Neuronal stem cell (in vitro differentiated cells): ENCODE data around the gene TMEM176B.
A peak's percentile ranks its signal among the peaks of the same experiment; 100 is the strongest.
"Not testable (repeated sequence)": the region's sequence is repeated elsewhere in the genome, so short reads cannot be mapped to it uniquely, and the experiment has no call there.

ENCODE experiments used
- DNase-seq: peaks from one replicate; pipeline ENCODE4 v3.0.0-alpha.2; 2013; ENCODE audit warnings: low spot score
- H2AFZ ChIP-seq: one replicate; pipeline ENCODE4 v1.6.1; 2013; ENCODE audit warnings: mild to moderate bottlenecking, low read length, inconsistent platforms
- H2AK5ac ChIP-seq: 2 replicates; pipeline ENCODE4 v1.6.1; 2013; ENCODE audit warnings: low read depth, mild to moderate bottlenecking, inconsistent platforms, low read length, moderate library complexity, mixed read lengths
- H2BK120ac ChIP-seq: 2 replicates; pipeline ENCODE4 v1.6.1; 2013; ENCODE audit warnings: low read depth, mild to moderate bottlenecking, inconsistent platforms, low read length, moderate library complexity, mixed read lengths
- H2BK12ac ChIP-seq: one replicate; pipeline ENCODE4 v1.6.1; 2013; ENCODE audit warnings: low read length, inconsistent platforms
- H2BK15ac ChIP-seq: 2 replicates; pipeline ENCODE4 v1.6.1; 2013; ENCODE audit warnings: mild to moderate bottlenecking, low read length, inconsistent platforms, mixed read lengths
- H2BK5ac ChIP-seq: one replicate; pipeline ENCODE4 v1.6.1; 2013; ENCODE audit warnings: inconsistent platforms, mild to moderate bottlenecking, low read length, moderate library complexity
- H3K14ac ChIP-seq: one replicate; pipeline ENCODE4 v1.6.1; 2013; ENCODE audit warnings: low read length, inconsistent platforms
- H3K18ac ChIP-seq: 2 replicates; pipeline ENCODE4 v1.6.1; 2013; ENCODE audit warnings: low read length, inconsistent platforms
- H3K23ac ChIP-seq: 2 replicates; pipeline ENCODE4 v1.6.1; 2013; ENCODE audit warnings: low read depth, mild to moderate bottlenecking, mixed read lengths, low read length, inconsistent platforms; ENCODE audit not compliant: poor library complexity
- H3K27ac ChIP-seq: replicated peaks from 3 replicates; pipeline ENCODE4 v1.5.1; 2013; ENCODE audit warnings: low read length, inconsistent platforms
- H3K27me3 ChIP-seq, 3 experiments: 2 replicates each; pipeline ENCODE4 v1.6.1; 2013; ENCODE audit warnings: low read length in 3 of 3, mild to moderate bottlenecking in 2 of 3, inconsistent platforms in 1 of 3, low read depth in 1 of 3, mixed read lengths in 1 of 3, moderate library complexity in 1 of 3; ENCODE audit not compliant: control insufficient read depth in 3 of 3, insufficient read depth in 3 of 3
- H3K36me3 ChIP-seq, 2 donors: replicated peaks in 1 of 2; 2 replicates each; pipeline ENCODE4 v1.6.1; 2013; ENCODE audit warnings: low read length in 2 of 2; ENCODE audit not compliant: control insufficient read depth in 2 of 2, insufficient read depth in 2 of 2
- H3K4ac ChIP-seq: 2 replicates; pipeline ENCODE4 v1.6.1; 2013; ENCODE audit warnings: inconsistent platforms, mild to moderate bottlenecking, low read length, moderate library complexity
- H3K4me1 ChIP-seq, 2 donors: 1 replicate in 1 of 2; 2 replicates in 1 of 2; pipeline ENCODE4 v1.6.1; 2013; ENCODE audit warnings: low read length in 2 of 2, low read depth in 1 of 2; ENCODE audit not compliant: control insufficient read depth in 2 of 2, insufficient read depth in 1 of 2
- H3K4me2 ChIP-seq: one replicate; pipeline ENCODE4 v1.6.1; 2013; ENCODE audit warnings: mild to moderate bottlenecking, low read length, inconsistent platforms; ENCODE audit not compliant: insufficient read depth, poor library complexity, severe bottlenecking
- H3K4me3 ChIP-seq, 2 donors: 2 replicates each; pipeline ENCODE4 v1.5.1; 2013; ENCODE audit warnings: low read length in 2 of 2, mild to moderate bottlenecking in 2 of 2, inconsistent platforms in 1 of 2, moderate library complexity in 1 of 2
- H3K79me1 ChIP-seq: one replicate; pipeline ENCODE4 v1.6.1; 2013; ENCODE audit warnings: low read depth, mild to moderate bottlenecking, inconsistent platforms, low read length, moderate library complexity
- H3K9ac ChIP-seq: one replicate; pipeline ENCODE4 v1.6.1; 2013; ENCODE audit warnings: mild to moderate bottlenecking, low read depth, low read length, inconsistent platforms; ENCODE audit not compliant: poor library complexity
- H3K9me3 ChIP-seq, 2 donors: replicated peaks in 1 of 2; 2 replicates each; pipeline versions ENCODE3 to v1.6.1; 2013; ENCODE audit warnings: low read length in 2 of 2, mild to moderate bottlenecking in 2 of 2, inconsistent platforms in 1 of 2, low read depth in 1 of 2, mixed read lengths in 1 of 2, moderate library complexity in 1 of 2; ENCODE audit not compliant: control insufficient read depth in 2 of 2, insufficient read depth in 1 of 2
- H4K8ac ChIP-seq: one replicate; pipeline ENCODE4 v1.6.1; 2013; ENCODE audit warnings: low read depth, mild to moderate bottlenecking, inconsistent platforms, low read length, moderate library complexity
- H4K91ac ChIP-seq: one replicate; pipeline ENCODE4 v1.6.1; 2013; ENCODE audit warnings: low read length, low read depth, mild to moderate bottlenecking, inconsistent platforms; ENCODE audit not compliant: poor library complexity
- WGBS, 2 donors: extraction: QIAGEN DNeasy Blood & Tissue Kit; methylation state at CpG; one replicate each; pipeline ENCODE4 v1.1.7; 2013; ENCODE audit warnings: missing lambda C conversion rate in 2 of 2, mixed read lengths in 1 of 2; ENCODE audit not compliant: insufficient read length in 2 of 2, insufficient replicate concordance in 1 of 2; ENCODE audit errors: extremely low coverage in 2 of 2; 5-methylcytosine and 5-hydroxymethylcytosine counted together

Gene TMEM176B

GRCh38 chr7:150778738-150779301 lies 21.3 kb downstream of the TMEM176B start:
- Histone ChIP-seq H3K4me2 (no peak overlapping the region), H3K36me3 (no peaks in the 10 kb centered on the region), H2BK15ac (no peak overlapping the region), H2AK5ac (no peak overlapping the region), H2BK5ac (no peak overlapping the region), H3K27ac (no peak overlapping the region), H3K4ac (no peak overlapping the region), H2AFZ (no peak overlapping the region), H3K4me3 (no peak overlapping the region), H3K79me1 (no peaks in the 10 kb centered on the region), H3K18ac (no peak overlapping the region), H3K4me1 (no peaks in the 10 kb centered on the region), H3K14ac (no peak overlapping the region), H2BK120ac (no peak overlapping the region), H3K23ac (no peak overlapping the region), H4K8ac (no peak overlapping the region), H4K91ac (no peak overlapping the region), H3K9me3 (no peaks in the 10 kb centered on the region), H2BK12ac (no peak overlapping the region), H3K27me3 (peaks cover 0 to 8% (median 0%) of the 10 kb centered on the region in 3 experiments), H3K9ac (no peak overlapping the region)
- WGBS, 2 donors, result no CpG with 5 or more reads among the region's 12 CpGs
- peak; percentile 73 for DNase-seq

- Histone ChIP-seq H3K4me2 (no peak overlapping the region), H4K91ac (no peak overlapping the region), H3K9me3 (no peaks in the 10 kb centered on the region), H2BK120ac (no peak overlapping the region), H3K4me3 (no peak overlapping the region), H2AK5ac (no peak overlapping the region), H3K27ac (no peak overlapping the region), H2AFZ (no peak overlapping the region), H3K14ac (no peak overlapping the region), H2BK15ac (no peak overlapping the region), H3K18ac (no peak overlapping the region), H3K79me1 (no peaks in the 10 kb centered on the region), H3K9ac (no peak overlapping the region), H3K27me3 (peaks cover 0 to 8% (median 0%) of the 10 kb centered on the region in 3 experiments), H2BK5ac (no peak overlapping the region), H4K8ac (no peak overlapping the region), H2BK12ac (no peak overlapping the region), H3K4me1 (no peaks in the 10 kb centered on the region), H3K4ac (no peak overlapping the region), H3K23ac (no peak overlapping the region), H3K36me3 (no peaks in the 10 kb centered on the region)
- no CpG with 5 or more reads among the region's 8 CpGs for WGBS, 2 donors
- no peak for DNase-seq
Measured at GRCh38 chr7:150778014-150778737, 22.0 kb downstream of the TMEM176B start.

- H3K4me3 ChIP-seq, H3K9ac ChIP-seq, H3K27ac ChIP-seq, H3K4me2 ChIP-seq, H3K9me3 ChIP-seq, H2BK15ac ChIP-seq, H3K79me1 ChIP-seq, H3K27me3 ChIP-seq, H2AK5ac ChIP-seq, DNase-seq, H3K36me3 ChIP-seq, H3K14ac ChIP-seq, H2BK12ac ChIP-seq, H3K4ac ChIP-seq, H4K8ac ChIP-seq, H2BK5ac ChIP-seq, H2AFZ ChIP-seq, H2BK120ac ChIP-seq, H3K4me1 ChIP-seq, H4K91ac ChIP-seq, H3K23ac ChIP-seq, H3K18ac ChIP-seq: not testable (repeated sequence)
- WGBS, 2 donors, result no CpG with 5 or more reads among the region's 1 CpG
Measured at GRCh38 chr7:150774131-150774530, 26.0 kb downstream of the TMEM176B start.

GRCh38 chr7:150769768-150770167 lies 30.4 kb downstream of the TMEM176B start:
- Histone ChIP-seq H4K8ac (no peak overlapping the region), H2AFZ (no peak overlapping the region), H3K4me2 (no peak overlapping the region), H3K27me3 (no peaks in the 10 kb centered on the region), H3K9ac (no peak overlapping the region), H3K27ac (no peak overlapping the region), H2BK12ac (no peak overlapping the region), H3K36me3 (no peaks in the 10 kb centered on the region), H3K9me3 (no peaks in the 10 kb centered on the region), H3K18ac (no peak overlapping the region), H2AK5ac (no peak overlapping the region), H3K4me3 (no peak overlapping the region), H4K91ac (no peak overlapping the region), H3K14ac (no peak overlapping the region), H3K4ac (no peak overlapping the region), H3K4me1 (no peaks in the 10 kb centered on the region), H2BK15ac (no peak overlapping the region), H3K23ac (no peak overlapping the region), H2BK5ac (no peak overlapping the region), H3K79me1 (no peaks in the 10 kb centered on the region), H2BK120ac (no peak overlapping the region)
- no CpG with 5 or more reads among the region's 4 CpGs for WGBS, 2 donors
- no peak for DNase-seq
